Prostate gland (tissue), 2 donors: ENCODE data around the gene WDFY3. TPM values are rescaled to one million over a fixed set of nuclear protein-coding genes. Genes with fewer than 3 reads are reported as not detected.

Experiments
- DNase-seq: peaks from one replicate; pipeline ENCODE4 v3.0.0-alpha.2; 2019; ENCODE audit warnings: low spot score
- H3K27ac ChIP-seq, 2 donors: fragments of 200-600 bp; sonication (generic); 2 replicates each; pipeline ENCODE4 v1.5.1; 2017 to 2019
- H3K27me3 ChIP-seq: fragments of 200-600 bp; sonication (generic); replicated peaks from 2 replicates; pipeline ENCODE4 v1.5.1; 2019; ENCODE audit not compliant: insufficient read depth
- H3K36me3 ChIP-seq, 2 donors: fragments of 200-600 bp; sonication (generic); 1 replicate in 1 of 2; 2 replicates in 1 of 2; pipeline versions ENCODE4 v1.5.1 to v1.8.1; 2017 to 2019
- H3K4me1 ChIP-seq: fragments of 200-600 bp; sonication (generic); replicated peaks from 2 replicates; pipeline ENCODE4 v1.5.1; 2019
- H3K4me3 ChIP-seq, 2 donors: fragments of 200-600 bp; sonication (generic); 2 replicates each; pipeline ENCODE4 v1.5.1; 2017 to 2019
- H3K9me3 ChIP-seq: fragments of 200-600 bp; sonication (generic); 2 replicates; pipeline ENCODE4 v1.5.1; 2017
- POLR2A ChIP-seq: fragments of 450-650 bp; IDR thresholded peaks from one replicate; pipeline ENCODE4 v1.6.1; 2016; ENCODE audit warnings: antibody characterized with exemption, mild to moderate bottlenecking
- POLR2AphosphoS5 ChIP-seq: sonication (generic); formaldehyde crosslinking; IDR thresholded peaks from one replicate; pipeline ENCODE4 v1.6.1; 2017; ENCODE audit warnings: antibody characterized with exemption
- WGBS: methylation state at CpG from one replicate; pipeline ENCODE4 v1.1.5; 2018; 5-methylcytosine and 5-hydroxymethylcytosine counted together
- intact Hi-C: fragments of 100-400 bp; cut with DNase I; formaldehyde crosslinking; loops from one replicate; pipeline ENCODE4 v1.14.2; 2022
- total RNA-seq, 2 donors: library from RNA; depleted of rRNA; stranded (reverse); fragments of >200 nt; gene quantifications; one replicate each; pipeline ENCODE4 v1.1.0, GENCODE V29; 2016
- TF ChIP-seq, protein P1 (sequence below), 4 experiments: fragments of 200-600 bp in 2 of 4; fragments of 450-650 bp in 2 of 4; sonication (generic) in 2 of 4; IDR thresholded peaks; 1 replicate in 3 of 4; 2 replicates in 1 of 4; pipeline ENCODE4 v1.5.1; 2016 to 2019; ENCODE audit warnings: antibody characterized with exemption in 4 of 4, mild to moderate bottlenecking in 2 of 4, moderate library complexity in 2 of 4

Gene WDFY3
- total RNA-seq, 2 donors from 2014 or later, result 48.1 to 110 TPM

DNA sequence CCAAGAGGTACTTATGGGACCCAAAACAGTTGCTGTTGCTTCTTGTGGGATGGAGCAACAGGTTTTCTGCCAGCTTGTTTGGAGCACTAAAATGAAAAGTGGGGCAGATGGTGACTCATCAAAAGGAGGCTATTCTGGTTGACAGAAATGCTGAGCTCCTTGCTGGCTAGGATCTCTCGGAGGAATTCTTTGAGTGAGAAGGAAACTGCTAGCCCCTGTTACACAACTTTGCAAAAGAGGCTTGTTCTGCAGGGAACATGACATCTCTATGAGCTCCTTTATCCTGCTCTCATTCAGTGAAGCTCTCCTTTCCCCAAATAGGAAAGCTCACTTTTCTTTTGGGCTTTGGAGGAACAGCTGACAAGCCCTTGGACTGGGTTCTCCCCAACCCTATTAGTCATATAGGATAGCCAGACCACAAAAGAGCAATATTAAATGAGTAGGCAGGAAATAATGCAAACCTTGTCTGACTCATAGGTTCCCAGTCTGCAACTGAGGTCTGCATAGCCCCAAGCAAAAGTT, 275.3 kb downstream of the WDFY3 start:
- intact Hi-C loops, result no loop called here
- no peaks in the 10 kb centered on the region for H3K9me3 ChIP-seq
- no peaks in the 10 kb centered on the region for H3K27me3 ChIP-seq
- 71% methylated on average over 1 of the region's 1 CpG for WGBS
- peaks cover 0 to 6% of the 10 kb centered on the region in 2 donors for H3K36me3 ChIP-seq
- H3K27ac ChIP-seq, result no peak overlapping the region
- H3K4me3 ChIP-seq, result no peak overlapping the region
- H3K4me1 ChIP-seq, result no peaks in the 10 kb centered on the region
- TF ChIP-seq POLR2AphosphoS5 (no peak), POLR2A (no peak)
- TF ChIP-seq, protein P1, sequence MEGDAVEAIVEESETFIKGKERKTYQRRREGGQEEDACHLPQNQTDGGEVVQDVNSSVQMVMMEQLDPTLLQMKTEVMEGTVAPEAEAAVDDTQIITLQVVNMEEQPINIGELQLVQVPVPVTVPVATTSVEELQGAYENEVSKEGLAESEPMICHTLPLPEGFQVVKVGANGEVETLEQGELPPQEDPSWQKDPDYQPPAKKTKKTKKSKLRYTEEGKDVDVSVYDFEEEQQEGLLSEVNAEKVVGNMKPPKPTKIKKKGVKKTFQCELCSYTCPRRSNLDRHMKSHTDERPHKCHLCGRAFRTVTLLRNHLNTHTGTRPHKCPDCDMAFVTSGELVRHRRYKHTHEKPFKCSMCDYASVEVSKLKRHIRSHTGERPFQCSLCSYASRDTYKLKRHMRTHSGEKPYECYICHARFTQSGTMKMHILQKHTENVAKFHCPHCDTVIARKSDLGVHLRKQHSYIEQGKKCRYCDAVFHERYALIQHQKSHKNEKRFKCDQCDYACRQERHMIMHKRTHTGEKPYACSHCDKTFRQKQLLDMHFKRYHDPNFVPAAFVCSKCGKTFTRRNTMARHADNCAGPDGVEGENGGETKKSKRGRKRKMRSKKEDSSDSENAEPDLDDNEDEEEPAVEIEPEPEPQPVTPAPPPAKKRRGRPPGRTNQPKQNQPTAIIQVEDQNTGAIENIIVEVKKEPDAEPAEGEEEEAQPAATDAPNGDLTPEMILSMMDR (IDR thresholded peaks at IDR 0.05), result no peak
- no peak for DNase-seq

DNA sequence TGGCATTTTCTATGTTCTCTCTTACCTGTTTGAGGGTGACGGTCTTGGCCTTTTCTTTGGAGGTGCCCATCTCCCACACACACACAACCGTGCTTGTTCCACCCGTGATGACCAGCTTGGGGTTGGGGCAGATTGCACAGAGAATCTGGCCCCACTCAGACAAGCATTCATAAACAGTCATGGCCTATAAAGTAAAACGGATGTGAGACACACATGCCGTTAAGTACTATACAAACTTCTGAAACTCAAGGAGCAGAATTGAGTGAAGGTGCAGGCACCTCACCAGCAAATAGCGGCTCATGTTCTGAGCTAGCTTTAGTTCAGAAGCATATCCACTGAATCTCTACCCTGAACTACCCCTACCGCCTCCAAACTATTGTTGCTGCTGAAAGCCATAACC, 276.0 kb downstream of the WDFY3 start:
- 82% methylated on average over 7 of the region's 7 CpGs for WGBS
- intact Hi-C loops, result no loop called here
- H3K9me3 ChIP-seq, result no peaks in the 10 kb centered on the region
- no peak for DNase-seq
- H3K27ac ChIP-seq, result no peak overlapping the region
- H3K27me3 ChIP-seq, result no peaks in the 10 kb centered on the region
- H3K36me3 ChIP-seq, result peaks cover 0 to under 1% of the 10 kb centered on the region in 2 donors
- no peak overlapping the region for H3K4me3 ChIP-seq
- no peaks in the 10 kb centered on the region for H3K4me1 ChIP-seq
- TF ChIP-seq POLR2A (no peak), POLR2AphosphoS5 (no peak)
- TF ChIP-seq, protein P1 (IDR thresholded peaks at IDR 0.05), result no peak

DNA sequence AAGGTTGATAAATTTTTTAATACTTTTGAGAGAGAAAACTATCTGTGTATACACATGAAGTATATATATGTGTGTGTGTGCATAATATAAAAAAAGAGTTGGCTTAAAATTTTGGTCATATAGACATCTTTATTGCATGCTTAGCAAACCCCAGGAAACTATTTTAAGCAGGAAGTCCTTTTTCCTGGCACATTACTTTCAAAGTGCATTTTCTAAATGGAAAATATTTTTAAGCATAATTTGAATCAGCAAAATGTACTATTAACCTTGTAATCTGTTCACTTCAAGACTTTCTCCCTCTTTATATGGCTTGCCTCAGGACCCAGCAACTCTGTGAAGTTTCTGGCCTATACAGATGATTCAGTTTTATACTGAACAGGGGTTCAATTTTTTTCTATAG, 277.3 kb downstream of the WDFY3 start:
- H3K4me3 ChIP-seq, result no peak overlapping the region
- H3K27ac ChIP-seq, result no peak overlapping the region
- TF ChIP-seq, protein P1 (IDR thresholded peaks at IDR 0.05), result no peak
- TF ChIP-seq POLR2AphosphoS5 (no peak), POLR2A (no peak)
- no peaks in the 10 kb centered on the region for H3K36me3 ChIP-seq
- H3K4me1 ChIP-seq, result no peaks in the 10 kb centered on the region
- H3K27me3 ChIP-seq, result no peaks in the 10 kb centered on the region
- H3K9me3 ChIP-seq, result no peaks in the 10 kb centered on the region
- intact Hi-C loops, result no loop called here
- no peak for DNase-seq

GRCh38 chr4:84688605-84689004, 277.9 kb downstream of the WDFY3 start:
- 94% methylated on average over 5 of the region's 5 CpGs for WGBS
- Histone ChIP-seq H3K4me1 (no peaks in the 10 kb centered on the region), H3K27me3 (no peaks in the 10 kb centered on the region), H3K27ac (no peak overlapping the region), H3K36me3 (no peaks in the 10 kb centered on the region), H3K9me3 (no peaks in the 10 kb centered on the region), H3K4me3 (no peak overlapping the region)
- no peak for DNase-seq
- no peak for TF ChIP-seq POLR2AphosphoS5
- TF ChIP-seq, protein P1 (IDR thresholded peaks at IDR 0.05), result no peak
- no peak for TF ChIP-seq POLR2A
- intact Hi-C loops, result no loop called here

GRCh38 chr4:84685105-84685504, 281.4 kb downstream of the WDFY3 start:
- Histone ChIP-seq H3K27me3 (no peaks in the 10 kb centered on the region), H3K4me1 (no peaks in the 10 kb centered on the region), H3K9me3 (no peaks in the 10 kb centered on the region), H3K4me3 (no peak overlapping the region), H3K36me3 (no peaks in the 10 kb centered on the region), H3K27ac (no peak overlapping the region)
- no peak for TF ChIP-seq POLR2A
- TF ChIP-seq POLR2AphosphoS5, result no peak
- TF ChIP-seq, protein P1 (IDR thresholded peaks at IDR 0.05), result no peak
- 94% methylated on average over 1 of the region's 1 CpG for WGBS
- intact Hi-C loops, result no loop called here
- DNase-seq, result no peak
